ENCODE data around the gene GOLGA6B. TPM values are rescaled to one million over a fixed set of nuclear protein-coding genes. Genes with fewer than 3 reads are reported as not detected.
"Not testable (repeated sequence)": the region's sequence is repeated elsewhere in the genome, so short reads cannot be mapped to it uniquely, and the experiment has no call there.

Gene GOLGA6B
- polyA plus RNA-seq, 3 donors = 0.04 TPM; not detected in 2

DNA sequence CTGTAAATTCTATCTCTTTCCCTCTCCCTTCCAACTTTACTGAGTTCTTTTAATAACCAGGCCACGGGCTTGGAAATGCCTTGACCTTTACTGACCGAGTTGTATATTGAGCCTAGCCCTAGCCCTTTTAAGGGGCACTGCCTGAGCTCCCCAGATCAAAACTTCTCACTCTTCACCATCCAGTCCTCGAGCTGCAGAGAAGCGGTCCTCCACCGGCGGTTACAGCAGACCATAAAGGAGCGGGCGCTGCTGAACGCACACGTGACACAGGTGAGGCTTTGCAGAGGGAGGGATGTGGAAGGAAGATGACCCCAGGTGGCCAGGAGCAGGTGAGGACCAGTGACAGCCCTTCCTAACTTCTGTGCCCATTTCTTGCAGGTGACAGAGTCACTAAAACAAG is 6.6 kb downstream of the GOLGA6B start:
- H3K27ac ChIP-seq (ENCODE audit: low read depth in 1 of 2, low read length in 2 of 2); H3K9me3 ChIP-seq (replicated peaks in 1 of 2; ENCODE audit: control insufficient read depth in 1 of 2, insufficient read depth in 1 of 2, low read length in 2 of 2); H3K27me3 ChIP-seq (ENCODE audit: control insufficient read depth in 2 of 2, insufficient read depth in 2 of 2, low read length in 2 of 2); H3K4me2 ChIP-seq (replicated peaks; ENCODE audit: extremely low read depth, low read length, poor library complexity, severe bottlenecking); H3K4me3 Mint-ChIP-seq; H2AFZ ChIP-seq (ENCODE audit: insufficient read depth, low read depth, low read length, poor library complexity, severe bottlenecking); H3K27ac Mint-ChIP-seq; H3K9me3 Mint-ChIP-seq; H3K4me3 ChIP-seq (replicated peaks in 1 of 3; ENCODE audit: low read depth in 2 of 3, low read length in 3 of 3); H3K9ac ChIP-seq (ENCODE audit: insufficient read depth, low read length, poor library complexity, severe bottlenecking); H3K4me1 Mint-ChIP-seq; intact Hi-C loops (cut with micrococcal nuclease); H3K4me1 ChIP-seq (ENCODE audit: control insufficient read depth in 1 of 2, insufficient read depth in 2 of 2, low read length in 2 of 2); H3K27me3 Mint-ChIP-seq (ENCODE audit: low read depth in 3 of 3); DNase-seq; H3K79me2 ChIP-seq (ENCODE audit: insufficient read depth, low read length); H3K36me3 ChIP-seq (replicated peaks in 1 of 2; ENCODE audit: control insufficient read depth in 1 of 2, insufficient read depth in 2 of 2, low read length in 2 of 2); H4K20me1 ChIP-seq (ENCODE audit: insufficient read depth, low read length); H3K36me3 Mint-ChIP-seq: not testable (repeated sequence)
- WGBS (ENCODE audit: insufficient coverage) = no CpG with 5 or more reads among the region's 10 CpGs

DNA sequence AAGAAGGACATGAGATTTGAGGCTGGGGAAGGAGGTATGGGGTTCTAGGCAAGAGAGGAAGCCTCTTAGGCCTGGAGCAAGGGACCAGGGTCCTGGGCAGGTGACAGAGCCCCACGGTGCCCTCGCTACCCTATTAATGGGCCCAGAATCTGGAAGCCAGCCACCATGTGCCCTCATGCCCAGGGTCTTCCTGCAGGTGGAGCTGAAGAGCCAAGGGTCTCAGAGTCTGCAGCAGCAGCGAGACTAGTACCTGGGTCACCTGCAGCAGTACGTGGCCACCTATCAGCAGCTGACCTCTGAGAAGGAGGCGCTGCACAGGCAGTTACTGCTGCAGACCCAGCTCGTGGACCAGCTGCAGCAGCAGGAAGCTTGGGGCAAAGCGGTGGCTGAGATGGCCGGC is 9.4 kb downstream of the GOLGA6B start:
- DNase-seq; H3K36me3 Mint-ChIP-seq; H3K27me3 ChIP-seq (ENCODE audit: control insufficient read depth in 2 of 2, insufficient read depth in 2 of 2, low read length in 2 of 2); H3K79me2 ChIP-seq (ENCODE audit: insufficient read depth, low read length); H3K4me1 ChIP-seq (ENCODE audit: control insufficient read depth in 1 of 2, insufficient read depth in 2 of 2, low read length in 2 of 2); H3K27me3 Mint-ChIP-seq (ENCODE audit: low read depth in 3 of 3); H3K9ac ChIP-seq (ENCODE audit: insufficient read depth, low read length, poor library complexity, severe bottlenecking); H2AFZ ChIP-seq (ENCODE audit: insufficient read depth, low read depth, low read length, poor library complexity, severe bottlenecking); H3K9me3 Mint-ChIP-seq; H3K4me3 ChIP-seq (replicated peaks in 1 of 3; ENCODE audit: low read depth in 2 of 3, low read length in 3 of 3); H4K20me1 ChIP-seq (ENCODE audit: insufficient read depth, low read length); H3K4me1 Mint-ChIP-seq; H3K4me3 Mint-ChIP-seq; H3K4me2 ChIP-seq (replicated peaks; ENCODE audit: extremely low read depth, low read length, poor library complexity, severe bottlenecking); H3K9me3 ChIP-seq (replicated peaks in 1 of 2; ENCODE audit: control insufficient read depth in 1 of 2, insufficient read depth in 1 of 2, low read length in 2 of 2); H3K36me3 ChIP-seq (replicated peaks in 1 of 2; ENCODE audit: control insufficient read depth in 1 of 2, insufficient read depth in 2 of 2, low read length in 2 of 2); H3K27ac Mint-ChIP-seq; H3K27ac ChIP-seq (ENCODE audit: low read depth in 1 of 2, low read length in 2 of 2); intact Hi-C loops (cut with micrococcal nuclease): not testable (repeated sequence)
- WGBS (ENCODE audit: insufficient coverage) = no CpG with 5 or more reads among the region's 8 CpGs

DNA sequence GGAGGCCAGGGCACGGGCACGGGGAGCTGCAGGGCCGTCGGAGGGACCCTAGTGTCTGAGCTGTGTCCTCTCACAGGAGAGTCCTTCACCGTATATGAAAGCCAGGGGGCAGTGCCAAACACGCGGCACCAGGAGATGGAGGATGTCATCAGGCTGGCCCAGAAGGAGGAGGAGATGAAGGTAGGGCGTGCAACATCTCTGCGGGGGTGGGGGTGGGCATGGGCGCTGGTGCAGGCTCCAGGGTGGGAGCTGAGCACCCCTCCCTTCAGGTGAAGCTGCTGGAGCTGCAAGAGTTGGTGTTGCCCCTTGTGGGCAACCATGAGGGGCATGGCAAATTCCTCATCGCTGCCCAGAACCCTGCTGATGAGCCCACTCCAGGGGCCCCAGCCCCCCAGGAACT is 11.2 kb downstream of the GOLGA6B start:
- H3K36me3 Mint-ChIP-seq; H3K4me1 ChIP-seq (ENCODE audit: control insufficient read depth in 1 of 2, insufficient read depth in 2 of 2, low read length in 2 of 2); H3K4me2 ChIP-seq (replicated peaks; ENCODE audit: extremely low read depth, low read length, poor library complexity, severe bottlenecking); H3K4me3 Mint-ChIP-seq; H3K9me3 Mint-ChIP-seq; H3K9ac ChIP-seq (ENCODE audit: insufficient read depth, low read length, poor library complexity, severe bottlenecking); H3K27me3 ChIP-seq (ENCODE audit: control insufficient read depth in 2 of 2, insufficient read depth in 2 of 2, low read length in 2 of 2); H3K27ac Mint-ChIP-seq; H3K9me3 ChIP-seq (replicated peaks in 1 of 2; ENCODE audit: control insufficient read depth in 1 of 2, insufficient read depth in 1 of 2, low read length in 2 of 2); H3K27me3 Mint-ChIP-seq (ENCODE audit: low read depth in 3 of 3); H3K36me3 ChIP-seq (replicated peaks in 1 of 2; ENCODE audit: control insufficient read depth in 1 of 2, insufficient read depth in 2 of 2, low read length in 2 of 2); H3K4me1 Mint-ChIP-seq; H4K20me1 ChIP-seq (ENCODE audit: insufficient read depth, low read length); H3K4me3 ChIP-seq (replicated peaks in 1 of 3; ENCODE audit: low read depth in 2 of 3, low read length in 3 of 3); H3K79me2 ChIP-seq (ENCODE audit: insufficient read depth, low read length); H2AFZ ChIP-seq (ENCODE audit: insufficient read depth, low read depth, low read length, poor library complexity, severe bottlenecking); H3K27ac ChIP-seq (ENCODE audit: low read depth in 1 of 2, low read length in 2 of 2); intact Hi-C loops (cut with micrococcal nuclease); DNase-seq: not testable (repeated sequence)
- WGBS (ENCODE audit: insufficient coverage) = no CpG with 5 or more reads among the region's 11 CpGs

DNA sequence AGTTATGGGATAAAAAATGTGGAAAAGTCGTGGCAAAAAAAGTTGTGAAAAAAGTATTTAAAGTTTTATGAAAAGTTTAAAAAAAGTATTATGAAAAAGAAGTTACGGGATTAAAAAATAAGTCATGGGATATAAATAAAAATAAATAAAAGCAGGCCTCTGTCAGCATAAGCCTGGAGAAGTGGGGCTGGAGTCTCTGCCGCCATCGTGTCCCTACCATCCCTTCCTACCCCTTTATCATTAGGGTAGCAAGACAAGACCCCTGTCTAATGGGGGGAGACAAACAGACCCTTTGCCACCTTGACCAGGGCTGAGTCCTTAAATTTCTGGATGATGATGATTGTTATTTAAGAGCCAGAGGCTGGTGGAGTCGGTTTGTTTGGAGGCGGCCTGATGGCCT is 15.3 kb downstream of the GOLGA6B start:
- no CpG with 5 or more reads among the region's 6 CpGs for WGBS (ENCODE audit: insufficient coverage)
- H2AFZ ChIP-seq (ENCODE audit: insufficient read depth, low read depth, low read length, poor library complexity, severe bottlenecking); H3K4me1 Mint-ChIP-seq; H3K9ac ChIP-seq (ENCODE audit: insufficient read depth, low read length, poor library complexity, severe bottlenecking); H3K27ac Mint-ChIP-seq; H3K9me3 ChIP-seq (replicated peaks in 1 of 2; ENCODE audit: control insufficient read depth in 1 of 2, insufficient read depth in 1 of 2, low read length in 2 of 2); H3K4me1 ChIP-seq (ENCODE audit: control insufficient read depth in 1 of 2, insufficient read depth in 2 of 2, low read length in 2 of 2); H3K36me3 ChIP-seq (replicated peaks in 1 of 2; ENCODE audit: control insufficient read depth in 1 of 2, insufficient read depth in 2 of 2, low read length in 2 of 2); H3K4me3 Mint-ChIP-seq; H3K36me3 Mint-ChIP-seq; DNase-seq; H4K20me1 ChIP-seq (ENCODE audit: insufficient read depth, low read length); H3K4me2 ChIP-seq (replicated peaks; ENCODE audit: extremely low read depth, low read length, poor library complexity, severe bottlenecking); H3K4me3 ChIP-seq (replicated peaks in 1 of 3; ENCODE audit: low read depth in 2 of 3, low read length in 3 of 3); H3K79me2 ChIP-seq (ENCODE audit: insufficient read depth, low read length); H3K27me3 ChIP-seq (ENCODE audit: control insufficient read depth in 2 of 2, insufficient read depth in 2 of 2, low read length in 2 of 2); H3K27ac ChIP-seq (ENCODE audit: low read depth in 1 of 2, low read length in 2 of 2); H3K9me3 Mint-ChIP-seq: not testable (repeated sequence)
- intact Hi-C loops (cut with micrococcal nuclease) = loop anchor here in 1 of 2 donors (10.0 kb wide), 3 partner anchors 65 to 475 kb away; partner anchors contain the start of gene GRAMD2A
- peaks cover 5 to 15% (median 8%) of the 10 kb centered on the region in 3 donors for H3K27me3 Mint-ChIP-seq (ENCODE audit: low read depth in 3 of 3)

Data from CD14-positive monocyte (primary cell).